Spleen (tissue), 11 donors: Measurements from ENCODE around the gene FUT7. TPM values are rescaled to one million over a fixed set of nuclear protein-coding genes. Genes with fewer than 3 reads are reported as not detected.
A peak's percentile ranks its signal among the peaks of the same experiment; 100 is the strongest.

Experiments used
- DNase-seq: peaks from one replicate; pipeline ENCODE4 v3.0.0-alpha.2; 2020
- H3K27ac ChIP-seq, 8 donors: fragments of 200-600 bp; sonication (generic) in 7 of 8; 1 replicate in 4 of 8; 2 replicates in 4 of 8; pipeline versions ENCODE4 v1.5.0 to v1.8.0; 2016 to 2021; ENCODE audit warnings: inconsistent platforms in 4 of 8, mild to moderate bottlenecking in 4 of 8, moderate library complexity in 1 of 8
- H3K27me3 ChIP-seq, 7 donors: fragments of 200-600 bp; sonication (generic) in 6 of 7; replicated peaks in 1 of 7; 1 replicate in 4 of 7; 2 replicates in 3 of 7; pipeline versions ENCODE4 v1.5.0 to v1.8.0; 2016 to 2021; ENCODE audit warnings: inconsistent platforms in 3 of 7, mild to moderate bottlenecking in 1 of 7
- H3K36me3 ChIP-seq, 6 donors: fragments of 200-600 bp; sonication (generic) in 5 of 6; 1 replicate in 4 of 6; 2 replicates in 2 of 6; pipeline versions ENCODE4 v1.5.0 to v1.8.0; 2016 to 2021; ENCODE audit warnings: inconsistent platforms in 2 of 6
- H3K4me1 ChIP-seq, 6 donors: fragments of 200-600 bp; sonication (generic) in 5 of 6; 1 replicate in 3 of 6; 2 replicates in 3 of 6; pipeline versions ENCODE4 v1.5.0 to v1.8.0; 2016 to 2021; ENCODE audit warnings: inconsistent platforms in 3 of 6
- H3K4me3 ChIP-seq, 8 donors: fragments of 200-600 bp; sonication (generic) in 7 of 8; 1 replicate in 4 of 8; 2 replicates in 4 of 8; pipeline versions ENCODE4 v1.5.0 to v1.8.0; 2016 to 2021; ENCODE audit warnings: inconsistent platforms in 4 of 8, mild to moderate bottlenecking in 4 of 8, moderate library complexity in 2 of 8
- H3K9me3 ChIP-seq, 8 donors: fragments of 200-600 bp; sonication (generic) in 7 of 8; 1 replicate in 4 of 8; 2 replicates in 4 of 8; pipeline versions ENCODE4 v1.5.0 to v1.8.0; 2016 to 2021; ENCODE audit warnings: inconsistent platforms in 4 of 8
- POLR2A ChIP-seq, 3 donors: fragments of 450-650 bp; IDR thresholded peaks; one replicate each; pipeline ENCODE4 v1.5.1; 2017; ENCODE audit warnings: antibody characterized with exemption in 3 of 3, mild to moderate bottlenecking in 1 of 3
- POLR2AphosphoS5 ChIP-seq, 3 donors: sonication (generic); formaldehyde crosslinking; IDR thresholded peaks; one replicate each; pipeline ENCODE4 v1.5.1; 2017; ENCODE audit warnings: antibody characterized with exemption in 3 of 3
- WGBS, 5 donors: extraction: QIAGEN DNeasy Blood & Tissue Kit in 3 of 5; methylation state at CpG; one replicate each; pipeline versions ENCODE4 v1.1.5 to v1.1.7; 2013 to 2018; 5-methylcytosine and 5-hydroxymethylcytosine counted together
- intact Hi-C: fragments of 100-400 bp; cut with DNase I; formaldehyde crosslinking; loops from one replicate; pipeline ENCODE4 v1.15.0; 2023; ENCODE audit warnings: low total_unique reads
- polyA plus RNA-seq, 3 donors: library from polyadenylated mRNA; stranded (reverse); fragments of 200-250 nt; gene quantifications; one replicate each; pipeline ENCODE4 v1.2.1, GENCODE V29; 2013
- total RNA-seq, 7 donors: library from RNA; depleted of rRNA in 3 of 7; stranded (reverse); fragments of >200 nt in 3 of 7; fragmentation: NEBNext Ultra II Directional in 4 of 7; extraction: Animal tissue kit (Norgen Biotek cat#: 25700) in 4 of 7; gene quantifications; one replicate each; pipeline versions ENCODE4 v1.1.0 to v1.2.1, GENCODE V29; 2016 to 2021
- TF ChIP-seq, protein P1 (sequence below), 11 experiments: fragments of 200-600 bp in 7 of 11; fragments of 450-650 bp in 4 of 11; sonication (generic) in 4 of 11; IDR thresholded peaks in 8 of 11; conservative IDR thresholded peaks in 3 of 11; 1 replicate in 7 of 11; 2 replicates in 4 of 11; pipeline versions ENCODE4 v1.4.0 to v1.8.0; 2016 to 2021; ENCODE audit warnings: antibody characterized with exemption in 11 of 11, inconsistent platforms in 4 of 11, mild to moderate bottlenecking in 1 of 11
- donor health status: healthy with polysubstance abuse.
- donor health status: DM: no; HTN: no; CAD: no; lungs with moderate emphysema.
- donor health status: DM: no; HTN: no; CAD: no.
- donor health status: Bipolar disorder and iron deficiency.
- donor health status: healthy.
- donor health status: DM: no; HTN: no; CAD: no.
- donor health status: DM: yes; HTN: yes; CAD: no.

FUT7 gene
- total and polyA plus RNA-seq, 10 donors = 4.0 to 14.9 (median 6.3) TPM

DNA sequence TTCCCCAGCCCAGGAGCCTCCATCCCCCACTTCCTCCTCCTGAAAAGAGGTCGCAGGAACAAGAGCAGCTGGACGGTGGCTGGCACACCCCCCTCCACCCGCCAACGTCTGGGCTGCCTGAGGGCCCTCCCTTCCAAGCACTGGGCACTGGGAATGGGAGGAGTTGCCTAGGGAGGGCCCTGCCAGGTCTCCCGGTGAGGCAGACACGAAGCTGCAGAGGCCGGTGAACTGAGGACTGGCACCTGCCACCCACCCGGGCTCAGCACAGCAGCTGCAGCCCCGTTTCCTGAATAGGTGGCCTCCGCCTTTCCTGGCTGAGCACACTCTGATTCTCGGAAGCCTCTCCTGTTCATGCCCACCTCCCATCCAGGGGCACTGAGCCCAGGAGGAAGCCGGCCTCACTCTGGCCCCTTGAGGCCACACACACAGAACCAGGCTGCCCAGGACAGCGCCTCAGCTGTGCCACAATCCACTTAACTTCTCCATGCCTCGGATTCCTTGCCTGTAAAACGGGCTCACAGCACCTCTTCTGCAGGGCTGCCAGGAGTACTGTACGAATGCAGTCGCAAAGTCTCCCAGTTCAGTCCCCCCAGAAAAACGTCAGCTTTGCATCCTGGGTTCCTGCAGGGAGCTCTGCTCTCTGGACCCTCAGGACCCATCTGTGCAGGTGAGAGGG lies 12.8 kb upstream of the FUT7 start:
- 8 to 21% (median 11%) methylated on average over 16 to 18 of the region's 18 CpGs for WGBS, 5 donors
- DNase-seq = no peak
- H3K4me3 ChIP-seq = peak overlapping the region; percentile 37 to 77 (median 52)
- peaks cover 25 to 81% (median 57%) of the 10 kb centered on the region in 6 donors for H3K4me1 ChIP-seq
- peaks cover 11 to 98% (median 64%) of the 10 kb centered on the region in 7 donors for H3K27me3 ChIP-seq
- H3K9me3 ChIP-seq = no peaks in the 10 kb centered on the region
- intact Hi-C loops = no loop called here
- peak overlapping the region in 6 of 8 donors; percentile 37 to 83 (median 80) for H3K27ac ChIP-seq
- TF ChIP-seq POLR2AphosphoS5 (IDR thresholded peaks at IDR 0.05) = peak; percentile 44 to 82 (median 73)
- TF ChIP-seq, protein P1, sequence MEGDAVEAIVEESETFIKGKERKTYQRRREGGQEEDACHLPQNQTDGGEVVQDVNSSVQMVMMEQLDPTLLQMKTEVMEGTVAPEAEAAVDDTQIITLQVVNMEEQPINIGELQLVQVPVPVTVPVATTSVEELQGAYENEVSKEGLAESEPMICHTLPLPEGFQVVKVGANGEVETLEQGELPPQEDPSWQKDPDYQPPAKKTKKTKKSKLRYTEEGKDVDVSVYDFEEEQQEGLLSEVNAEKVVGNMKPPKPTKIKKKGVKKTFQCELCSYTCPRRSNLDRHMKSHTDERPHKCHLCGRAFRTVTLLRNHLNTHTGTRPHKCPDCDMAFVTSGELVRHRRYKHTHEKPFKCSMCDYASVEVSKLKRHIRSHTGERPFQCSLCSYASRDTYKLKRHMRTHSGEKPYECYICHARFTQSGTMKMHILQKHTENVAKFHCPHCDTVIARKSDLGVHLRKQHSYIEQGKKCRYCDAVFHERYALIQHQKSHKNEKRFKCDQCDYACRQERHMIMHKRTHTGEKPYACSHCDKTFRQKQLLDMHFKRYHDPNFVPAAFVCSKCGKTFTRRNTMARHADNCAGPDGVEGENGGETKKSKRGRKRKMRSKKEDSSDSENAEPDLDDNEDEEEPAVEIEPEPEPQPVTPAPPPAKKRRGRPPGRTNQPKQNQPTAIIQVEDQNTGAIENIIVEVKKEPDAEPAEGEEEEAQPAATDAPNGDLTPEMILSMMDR (IDR thresholded peaks at IDR 0.05 in 8 of 11, conservative IDR thresholded peaks at IDR 0.05 in 3 of 11) = no peak
- H3K36me3 ChIP-seq = peaks cover 0 to 12% (median 2%) of the 10 kb centered on the region in 6 donors

DNA sequence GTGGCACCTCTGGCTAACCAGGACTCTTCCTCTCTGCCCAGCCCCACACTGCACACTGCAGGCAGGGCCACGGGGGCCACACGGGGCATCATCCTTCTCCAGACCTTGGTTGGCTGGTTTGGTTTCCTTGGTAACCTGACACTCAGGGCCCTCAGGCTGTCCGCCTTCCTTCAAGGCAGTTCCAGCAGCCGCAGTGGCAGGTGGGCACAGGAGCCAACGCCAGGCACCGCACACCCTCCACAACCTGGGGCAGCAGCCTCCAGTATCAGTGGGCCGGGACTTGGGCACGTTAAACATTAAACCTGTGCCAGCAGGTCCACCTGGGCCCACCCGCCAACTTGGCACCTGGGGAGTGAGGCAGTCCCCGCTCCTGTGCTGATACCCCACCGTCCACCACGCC lies 12.1 kb upstream of the FUT7 start:
- Histone ChIP-seq H3K9me3 (no peaks in the 10 kb centered on the region), H3K36me3 (peaks cover 0 to 18% (median 6%) of the 10 kb centered on the region in 6 donors), H3K4me3 (peak overlapping the region in 7 of 8 donors; percentile 50 to 77 (median 52)), H3K4me1 (peaks cover 25 to 76% (median 54%) of the 10 kb centered on the region in 6 donors), H3K27ac (peak overlapping the region in 6 of 8 donors; percentile 37 to 83 (median 80)), H3K27me3 (peaks cover 5 to 96% (median 58%) of the 10 kb centered on the region in 7 donors)
- DNase-seq = no peak
- TF ChIP-seq, protein P1 (IDR thresholded peaks at IDR 0.05 in 8 of 11, conservative IDR thresholded peaks at IDR 0.05 in 3 of 11) = no peak
- TF ChIP-seq POLR2A (IDR thresholded peaks at IDR 0.05) (no peak), POLR2AphosphoS5 (IDR thresholded peaks at IDR 0.05) (no peak)
- WGBS, 5 donors = 49 to 74% (median 64%) methylated on average over 5 to 12 of the region's 12 CpGs
- intact Hi-C loops = no loop called here

DNA sequence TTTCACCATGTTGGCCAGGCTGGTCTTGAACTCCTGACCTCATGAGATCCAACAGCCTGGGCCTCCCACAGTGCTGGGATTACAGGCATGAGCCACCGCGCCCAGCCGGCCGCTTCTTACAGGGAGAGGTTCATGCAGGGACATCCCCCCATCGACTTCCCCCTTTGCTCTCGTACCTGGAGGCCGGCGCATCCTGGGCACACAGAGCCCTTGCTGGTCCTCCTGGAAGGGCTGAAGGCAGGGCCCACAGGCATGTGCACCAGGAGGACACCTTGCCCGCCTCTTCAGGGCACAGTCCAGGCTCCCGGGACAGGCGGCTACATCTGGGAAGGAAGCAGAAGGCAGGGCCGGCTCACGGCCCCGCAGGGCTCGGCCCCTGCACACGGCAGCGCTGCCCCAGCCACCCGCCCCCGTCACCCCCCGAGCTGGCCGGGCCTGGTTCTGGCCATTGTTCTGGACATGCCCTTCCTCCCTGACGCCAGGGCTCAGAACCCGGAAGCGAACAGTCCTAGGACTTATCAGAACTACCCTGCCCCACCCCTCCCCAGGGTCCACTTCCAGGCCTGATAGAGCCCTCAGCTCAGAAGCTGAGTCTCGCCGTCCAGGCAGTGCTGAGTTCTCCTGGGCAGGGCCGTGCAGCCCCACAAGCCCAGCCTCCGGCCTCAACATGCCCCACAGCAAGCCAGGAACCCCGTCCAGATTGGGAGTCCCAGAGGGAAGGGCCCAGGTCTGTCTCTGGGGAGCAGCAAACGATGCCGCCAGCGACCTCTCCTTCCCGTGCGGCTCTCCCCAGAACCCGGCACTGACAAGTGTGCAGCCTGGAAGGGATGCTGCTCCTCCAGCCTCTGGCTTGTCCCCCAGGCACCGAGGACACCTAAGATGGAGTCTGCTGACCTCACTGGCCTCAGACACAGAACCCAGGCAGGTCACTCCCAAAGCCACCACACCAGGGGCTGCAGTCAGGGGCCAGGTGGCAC lies 11.2 kb upstream of the FUT7 start:
- 54 to 92% (median 70%) methylated on average over 15 to 36 of the region's 36 CpGs for WGBS, 5 donors
- TF ChIP-seq POLR2A (IDR thresholded peaks at IDR 0.05) (no peak), POLR2AphosphoS5 (IDR thresholded peaks at IDR 0.05) (peak in 2 of 3 donors; percentile 58 to 64)
- TF ChIP-seq, protein P1 (IDR thresholded peaks at IDR 0.05 in 8 of 11, conservative IDR thresholded peaks at IDR 0.05 in 3 of 11) = no peak
- H3K4me3 ChIP-seq = peak overlapping the region in 7 of 8 donors; percentile 23 to 77 (median 51)
- peaks cover 0 to 28% (median 9%) of the 10 kb centered on the region in 6 donors for H3K36me3 ChIP-seq
- intact Hi-C loops = no loop called here
- H3K9me3 ChIP-seq = no peaks in the 10 kb centered on the region
- DNase-seq = no peak
- H3K4me1 ChIP-seq = peaks cover 25 to 72% (median 52%) of the 10 kb centered on the region in 6 donors
- peak overlapping the region in 5 of 8 donors; percentile 78 to 83 (median 81) for H3K27ac ChIP-seq
- peaks cover 4 to 88% (median 48%) of the 10 kb centered on the region in 7 donors for H3K27me3 ChIP-seq
